Diencephalon (tissue), 1 donor: ENCODE measurements around the gene MLF1. TPM values are rescaled to one million over a fixed set of nuclear protein-coding genes. Genes with fewer than 3 reads are reported as not detected.

Experiments used
- small RNA-seq: library from RNA; depleted of rRNA; stranded (forward); fragments of <200 nt; gene quantifications from one replicate; pipeline ENCODE3, GENCODE V24; 2014
- total RNA-seq: library from RNA; depleted of rRNA; stranded (reverse); fragments of >200 nt; gene quantifications from one replicate; pipeline ENCODE4 v1.2.3, GENCODE V29; 2014

MLF1 gene
- 72.9 TPM for total RNA-seq

GRCh38 chr3:158570999-158571702, at the start of gene MLF1:
Gene MLF1 (plus strand): TSS chr3:158571194. CDS start chr3:158571301, 107 bp downstream.

GRCh38 chr3:158644345-158644908, 73.4 kb downstream of the MLF1 start, which contains the start of gene GFM1:
Gene GFM1 (plus strand): TSS chr3:158644527. CDS start chr3:158644635, 108 bp downstream.

Small RNA genes within 50 kb of the gene (small RNA-seq; reads per million reads assigned to genes)
- not detected for gene AC025033.1

Other genes starting within 250 kb of the MLF1 start
- gene GFM1, start 73.3 kb downstream of the MLF1 start, total RNA-seq: 77.3 TPM
- 9.5 TPM for gene LXN, start 101.5 kb downstream of the MLF1 start, total RNA-seq
- 1.4 TPM for gene RARRES1, start 161.3 kb downstream of the MLF1 start, total RNA-seq
- gene MFSD1, start 230.9 kb downstream of the MLF1 start, total RNA-seq: 47.7 TPM